ENCODE results near the gene MLKL. TPM values are rescaled to one million over a fixed set of nuclear protein-coding genes. Genes with fewer than 3 reads are reported as not detected.
A peak's percentile ranks its signal among the peaks of the same experiment; 100 is the strongest.

The MLKL gene
- total RNA-seq, 1 donor from 2014 or later = 6.3 TPM

- FAIRE-seq (no peak), DNase-seq (ENCODE audit: low read depth) (no peak)
- TF ChIP-seq CTCF (IDR thresholded peaks at IDR 0.05; ENCODE audit: insufficient read depth, low read length, severe bottlenecking) = no peak
- no peaks in the 10 kb centered on the region for H3K36me3 ChIP-seq (ENCODE audit: control insufficient read depth, insufficient read depth, low read length)
- no peaks in the 10 kb centered on the region for H3K27me3 ChIP-seq (ENCODE audit: control insufficient read depth, insufficient read depth, low read length)
- no peak overlapping the region for H3K4me3 ChIP-seq (ENCODE audit: low read depth, low read length)
Observed at GRCh38 chr16:74710401-74710800, 9.7 kb upstream of the MLKL start.

GRCh38 chr16:74709441-74709877 lies 8.8 kb upstream of the MLKL start:
- no peaks in the 10 kb centered on the region for H3K27me3 ChIP-seq (ENCODE audit: control insufficient read depth, insufficient read depth, low read length)
- no peaks in the 10 kb centered on the region for H3K36me3 ChIP-seq (ENCODE audit: control insufficient read depth, insufficient read depth, low read length)
- peak; percentile 92 for TF ChIP-seq CTCF (IDR thresholded peaks at IDR 0.05; ENCODE audit: insufficient read depth, low read length, severe bottlenecking)
- DNase-seq (ENCODE audit: low read depth) (peak; percentile 75), FAIRE-seq (peak; percentile 94)
- H3K4me3 ChIP-seq (ENCODE audit: low read depth, low read length) = no peak overlapping the region

GRCh38 chr16:74700116-74700437 lies 585 bp downstream of the MLKL start:
- DNase-seq (ENCODE audit: low read depth) = no peak
- Histone ChIP-seq H3K27me3 (ENCODE audit: control insufficient read depth, insufficient read depth, low read length) (no peaks in the 10 kb centered on the region), H3K36me3 (ENCODE audit: control insufficient read depth, insufficient read depth, low read length) (no peaks in the 10 kb centered on the region), H3K4me3 (ENCODE audit: low read depth, low read length) (peak overlapping the region; percentile 72)
- FAIRE-seq = no peak
- no peak for TF ChIP-seq CTCF (IDR thresholded peaks at IDR 0.05; ENCODE audit: insufficient read depth, low read length, severe bottlenecking)

GRCh38 chr16:74699666-74700065 lies 996 bp downstream of the MLKL start:
- Histone ChIP-seq H3K4me3 (ENCODE audit: low read depth, low read length) (peak overlapping the region; percentile 72), H3K36me3 (ENCODE audit: control insufficient read depth, insufficient read depth, low read length) (no peaks in the 10 kb centered on the region), H3K27me3 (ENCODE audit: control insufficient read depth, insufficient read depth, low read length) (no peaks in the 10 kb centered on the region)
- no peak for TF ChIP-seq CTCF (IDR thresholded peaks at IDR 0.05; ENCODE audit: insufficient read depth, low read length, severe bottlenecking)
- FAIRE-seq = no peak
- no peak for DNase-seq (ENCODE audit: low read depth)

GRCh38 chr16:74698222-74698621 lies 2.4 kb downstream of the MLKL start:
- no peak overlapping the region for H3K4me3 ChIP-seq (ENCODE audit: low read depth, low read length)
- no peak for FAIRE-seq
- no peak for TF ChIP-seq CTCF (IDR thresholded peaks at IDR 0.05; ENCODE audit: insufficient read depth, low read length, severe bottlenecking)

More at GRCh38 chr16:74698222-74698621, 2.4 kb downstream of the MLKL start:
- H3K27me3 ChIP-seq (ENCODE audit: control insufficient read depth, insufficient read depth, low read length) = no peaks in the 10 kb centered on the region
- peak; percentile 29 for DNase-seq (ENCODE audit: low read depth)
- H3K36me3 ChIP-seq (ENCODE audit: control insufficient read depth, insufficient read depth, low read length) = no peaks in the 10 kb centered on the region

Measured in bronchial epithelial cell (primary cell).